Activated gamma-delta T cell (primary cell): ENCODE results near the gene LRRC14B.
"Not testable (repeated sequence)": the region's sequence is repeated elsewhere in the genome, so short reads cannot be mapped to it uniquely, and the experiment has no call there.

Experiments
- DNase-seq: peaks from one replicate; lab custom pipeline; 2025; lab: John Stamatoyannopoulos, UW

Gene LRRC14B

DNA sequence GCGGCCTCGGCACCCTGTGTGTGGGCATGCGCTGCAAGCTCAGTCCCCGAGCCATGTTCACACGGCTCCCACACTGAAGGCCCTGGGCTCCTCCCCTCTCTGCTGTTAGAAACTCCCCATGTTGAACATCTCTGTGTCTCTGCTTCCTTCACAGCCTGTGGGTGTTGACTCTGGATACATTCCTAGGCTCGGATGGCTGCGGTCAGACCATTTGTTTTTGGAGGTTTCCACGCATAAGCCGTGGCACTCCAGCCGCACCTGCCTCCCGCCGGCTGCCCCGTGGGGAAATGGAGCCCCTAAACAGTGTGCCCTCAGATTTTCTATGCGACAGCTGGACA is 31.2 kb upstream of the LRRC14B start:
- no peak for DNase-seq

DNA sequence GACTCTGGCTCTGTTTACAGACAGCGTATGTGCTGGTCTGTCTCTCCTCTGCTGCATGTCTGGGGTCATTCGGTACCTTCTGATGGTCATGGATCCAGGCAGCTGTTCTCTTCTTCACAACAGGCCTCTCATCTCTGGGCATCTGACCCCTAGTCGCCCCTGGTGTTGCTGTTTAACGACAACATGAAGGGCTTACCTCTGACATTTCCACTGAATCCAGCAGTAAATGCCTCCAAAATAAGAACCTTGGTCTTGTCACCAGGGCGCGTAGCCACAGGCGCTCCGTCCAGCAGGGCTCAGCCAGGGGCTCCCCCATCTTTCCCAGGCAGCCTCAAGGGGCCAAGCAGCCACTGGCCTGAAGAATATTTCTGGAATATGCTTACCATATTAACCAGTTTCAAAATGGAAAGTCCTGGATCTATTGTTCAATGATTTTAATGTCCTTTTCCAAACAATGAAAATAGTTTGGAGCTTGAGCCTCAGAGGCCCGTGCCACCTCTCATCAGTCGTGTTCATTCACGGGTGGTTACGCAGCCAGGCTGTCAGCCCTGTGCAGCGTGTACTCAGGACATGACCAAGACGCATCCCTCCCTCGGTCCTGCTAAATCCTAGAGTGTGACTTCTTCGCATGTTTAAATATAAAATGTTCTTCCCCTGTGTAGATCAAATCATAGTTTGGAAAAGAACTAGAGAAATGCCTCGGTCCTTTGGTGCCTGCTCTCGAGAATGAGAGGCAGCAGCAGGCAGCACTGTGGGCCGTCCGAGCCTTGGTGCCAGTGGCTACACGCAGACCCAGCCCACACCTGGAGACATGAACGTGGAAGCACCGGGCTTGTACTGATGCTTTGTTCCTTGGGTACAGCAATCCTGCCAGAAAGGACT is 30.1 kb upstream of the LRRC14B start:
- DNase-seq = no peak

DNA sequence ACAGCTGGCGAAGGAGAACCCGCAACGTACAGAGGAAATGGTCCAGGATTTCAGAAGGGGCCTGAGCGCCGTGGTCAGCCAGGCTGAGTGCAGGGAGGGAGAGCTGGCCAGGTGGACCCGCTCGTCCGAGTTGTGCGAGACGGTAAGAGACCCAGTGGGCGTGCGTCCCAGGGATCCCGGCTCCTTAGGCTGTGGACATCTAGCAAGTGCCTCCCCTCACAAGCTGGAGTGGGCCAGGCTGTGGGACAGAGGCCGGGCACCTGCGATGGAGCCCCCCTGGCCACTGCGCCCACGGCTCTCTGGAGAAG is 29.5 kb upstream of the LRRC14B start:
- DNase-seq = no peak

DNA sequence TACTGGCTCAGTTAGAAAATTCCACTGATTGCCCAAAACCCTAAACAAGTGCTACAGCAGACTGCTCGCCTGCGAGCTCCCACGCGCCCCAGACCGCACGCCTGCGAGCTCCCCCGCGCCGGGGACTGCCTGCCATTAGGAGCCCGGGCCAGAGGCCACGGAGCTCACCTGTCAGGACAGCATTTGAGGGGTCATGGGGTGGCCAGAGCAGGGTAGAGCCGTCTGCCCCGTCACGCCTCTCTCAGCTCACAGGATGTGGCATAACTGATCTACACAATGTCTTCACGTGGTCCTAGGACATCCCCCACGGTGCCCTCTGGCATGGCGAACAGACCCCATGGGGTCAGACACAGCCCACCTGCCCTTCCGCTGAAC is 29.1 kb upstream of the LRRC14B start:
- no peak for DNase-seq

DNA sequence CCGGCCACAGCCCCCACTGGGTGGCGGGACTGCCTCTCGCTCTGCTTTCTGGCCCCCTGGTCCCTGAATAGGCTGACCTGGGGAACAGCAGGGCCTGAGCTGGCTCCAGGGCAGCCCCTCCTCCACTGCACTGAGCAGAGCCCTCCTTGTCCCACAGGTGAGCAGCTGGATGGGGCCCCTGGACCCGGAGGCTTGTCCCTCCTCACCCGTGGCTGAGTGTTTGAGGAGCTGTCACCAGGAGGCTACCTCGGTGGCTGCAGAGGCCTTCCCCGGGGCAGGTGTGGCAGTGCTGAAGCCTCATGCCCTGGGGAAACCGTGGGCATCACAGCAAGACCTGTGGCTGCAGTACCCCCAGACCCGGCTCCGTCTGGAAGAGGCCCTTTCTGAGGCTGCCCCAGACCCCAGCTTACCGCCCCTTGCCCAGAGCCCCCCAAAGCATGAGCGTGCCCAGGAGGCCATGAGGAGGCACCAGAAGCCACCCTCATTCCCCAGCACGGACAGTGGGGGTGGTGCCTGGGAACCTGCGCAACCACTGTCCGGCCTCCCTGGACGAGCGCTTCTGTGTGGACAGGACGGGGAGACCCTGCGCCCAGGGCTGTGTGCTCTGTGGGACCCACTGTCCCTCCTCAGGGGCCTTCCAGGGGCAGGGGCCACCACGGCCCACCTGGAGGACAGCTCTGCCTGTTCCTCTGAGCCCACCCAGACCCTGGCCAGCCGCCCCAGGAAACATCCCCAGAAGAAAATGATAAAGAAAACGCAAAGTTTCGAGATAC is 28.5 kb upstream of the LRRC14B start:
- DNase-seq = no peak

DNA sequence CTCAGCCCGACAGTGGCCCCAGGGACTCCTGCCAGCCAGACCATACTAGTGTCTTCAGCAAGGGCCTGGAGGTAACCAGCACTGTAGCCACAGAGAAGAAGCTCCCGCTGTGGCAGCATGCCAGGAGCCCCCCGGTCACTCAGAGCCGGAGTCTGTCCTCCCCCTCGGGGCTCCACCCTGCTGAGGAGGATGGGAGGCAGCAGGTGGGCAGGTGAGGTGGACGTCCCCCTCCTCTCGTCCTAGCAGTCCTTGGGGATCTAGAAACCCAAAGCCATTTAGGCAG is 28.0 kb upstream of the LRRC14B start:
- no peak for DNase-seq

DNA sequence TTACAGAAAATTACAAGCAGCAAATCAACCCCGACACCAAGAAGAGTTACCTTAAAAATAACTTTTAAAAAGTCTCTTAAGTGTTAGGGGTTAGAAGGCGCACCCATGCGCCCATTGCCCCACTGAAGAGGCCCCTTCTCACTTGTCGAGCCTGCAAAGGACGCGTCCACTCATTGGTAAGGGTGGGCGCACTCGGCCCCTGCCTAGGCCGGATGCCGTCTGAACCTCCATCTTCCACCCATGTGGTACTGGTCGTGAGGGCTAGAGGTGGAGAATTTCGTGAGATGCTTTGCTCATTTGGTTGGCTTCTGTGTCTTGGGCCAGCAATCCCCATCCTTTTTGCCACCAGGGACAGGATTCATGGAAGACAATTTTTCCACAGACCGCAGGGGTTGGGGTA is 27.5 kb upstream of the LRRC14B start:
- no peak for DNase-seq

DNA sequence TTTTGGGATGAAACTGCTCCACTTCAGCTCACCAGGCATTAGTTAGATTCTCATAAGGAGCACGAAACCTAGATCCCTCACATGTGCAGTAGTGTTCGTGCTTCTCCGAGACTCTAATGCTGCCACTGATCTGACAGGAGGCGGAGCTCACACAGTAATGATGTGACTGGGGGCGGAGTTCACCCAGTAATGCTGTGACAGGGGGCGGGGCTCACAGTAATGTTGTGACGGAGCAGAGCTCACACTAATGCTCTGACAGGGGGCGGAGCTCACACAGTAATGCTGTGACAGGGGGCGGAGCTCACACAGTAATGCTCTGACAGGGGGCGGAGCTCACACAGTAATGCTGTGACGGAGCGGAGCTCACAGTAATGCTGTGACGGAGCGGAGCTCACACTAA is 27.1 kb upstream of the LRRC14B start:
- no peak for DNase-seq

DNA sequence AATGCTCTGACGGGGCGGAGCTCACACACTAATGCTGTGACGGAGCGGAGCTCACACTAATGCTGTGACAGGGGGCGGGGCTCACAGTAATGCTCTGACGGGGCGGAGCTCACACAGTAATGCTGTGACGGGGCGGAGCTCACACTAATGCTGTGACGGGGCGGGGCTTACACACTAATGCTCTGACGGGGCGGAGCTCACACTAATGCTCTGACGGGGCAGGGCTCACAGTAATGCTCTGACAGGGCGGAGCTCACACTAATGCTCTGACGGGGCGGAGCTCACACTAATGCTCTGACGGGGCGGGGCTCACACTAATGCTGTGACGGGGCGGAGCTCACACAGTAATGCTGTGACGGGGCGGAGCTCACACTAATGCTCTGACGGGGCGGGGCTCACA is 26.5 kb upstream of the LRRC14B start:
- DNase-seq = not testable (repeated sequence)

DNA sequence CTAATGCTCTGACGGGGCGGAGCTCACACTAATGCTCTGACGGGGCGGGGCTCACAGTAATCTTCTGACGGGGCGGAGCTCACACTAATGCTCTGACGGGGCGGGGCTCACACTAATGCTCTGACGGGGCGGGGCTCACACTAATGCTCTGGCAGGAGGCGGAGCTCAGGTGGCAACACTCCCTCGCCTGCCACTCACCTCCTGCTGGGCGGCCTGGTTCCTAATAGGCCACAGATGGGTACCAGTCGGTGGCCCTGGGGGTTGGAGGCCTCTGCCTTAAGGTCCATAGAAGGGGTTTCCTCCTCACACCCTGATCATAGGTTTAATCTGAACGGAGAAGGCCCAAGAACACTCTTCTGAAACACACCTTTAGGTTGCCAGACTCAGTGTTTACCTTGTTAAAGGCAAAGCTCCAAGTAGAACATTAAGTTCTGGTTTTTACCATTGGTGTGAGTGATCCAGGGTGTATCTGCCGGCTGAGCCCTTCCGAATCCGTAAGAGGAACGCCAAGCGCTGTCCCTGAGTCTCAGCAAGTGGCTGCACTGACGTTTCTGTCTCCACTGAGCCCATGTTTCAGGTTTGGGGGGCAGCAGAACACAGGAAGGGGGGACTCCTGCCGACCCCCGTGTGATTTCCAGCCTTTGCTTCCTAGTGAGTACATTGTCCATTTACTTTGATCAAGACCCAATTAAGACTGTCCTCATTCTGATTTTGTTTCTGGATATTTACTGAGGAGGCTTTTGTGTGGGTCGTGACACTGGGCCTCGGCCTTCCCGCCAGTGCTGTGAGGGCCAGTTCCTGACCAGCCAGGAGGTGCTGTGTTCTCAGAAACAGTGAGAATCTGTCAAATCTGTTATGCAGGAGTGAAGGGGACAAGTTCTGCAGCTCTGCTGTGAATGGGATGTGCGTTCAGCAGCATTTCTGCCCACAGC is 24.6 kb upstream of the LRRC14B start:
- no peak for DNase-seq

DNA sequence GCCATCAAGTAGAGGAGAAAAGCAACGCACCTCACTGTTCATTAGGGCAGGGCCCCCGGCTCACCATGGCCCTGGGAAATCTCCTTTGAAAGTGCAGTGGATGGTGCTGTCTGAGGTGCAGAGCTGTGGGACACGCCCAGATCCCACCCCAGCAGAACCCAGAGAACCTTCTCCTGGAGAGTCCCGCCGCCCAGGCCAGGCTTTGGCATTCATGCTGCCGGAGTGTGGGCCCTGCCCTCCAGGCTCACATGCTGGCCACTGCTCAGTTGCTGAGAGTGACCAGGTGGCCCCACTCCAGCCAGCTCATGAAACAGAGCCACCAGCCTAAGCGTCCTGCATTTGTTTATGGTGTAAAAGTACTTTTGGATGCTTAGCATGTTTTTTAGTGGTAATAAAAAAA is 23.8 kb upstream of the LRRC14B start:
- DNase-seq = no peak

DNA sequence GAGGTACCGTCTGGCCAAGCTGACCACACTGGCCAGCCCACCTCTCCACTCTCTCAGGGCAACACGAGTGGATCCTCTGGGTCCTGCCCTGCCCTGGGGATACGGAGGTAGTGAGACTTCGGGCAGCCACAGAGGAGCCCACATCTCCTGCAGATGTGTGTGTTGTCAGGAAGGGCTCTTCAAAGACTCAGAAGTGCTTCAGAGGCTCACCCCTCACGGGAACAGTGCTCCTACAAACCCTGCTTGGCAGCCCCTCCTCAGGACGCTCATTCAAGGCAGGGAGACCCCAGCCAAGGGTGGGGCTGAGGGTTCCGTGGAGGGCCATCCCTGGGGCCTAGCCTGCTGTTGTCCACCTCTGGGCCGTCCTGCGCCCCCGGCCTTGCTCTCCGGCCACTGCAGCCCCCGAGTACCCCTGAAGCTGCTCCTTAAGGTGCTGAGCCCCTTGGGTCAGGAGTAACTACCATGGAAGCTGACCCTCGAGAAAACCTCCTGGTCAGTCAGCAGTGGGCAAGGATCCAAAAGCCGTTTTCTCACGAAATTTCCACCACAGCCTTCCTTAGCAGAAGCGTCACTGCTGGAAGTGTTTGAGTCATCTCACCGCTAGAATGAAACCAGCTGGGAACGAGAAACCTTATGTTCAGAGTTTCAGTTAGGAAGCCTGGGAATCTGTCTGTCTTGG is 23.2 kb upstream of the LRRC14B start:
- no peak for DNase-seq

DNA sequence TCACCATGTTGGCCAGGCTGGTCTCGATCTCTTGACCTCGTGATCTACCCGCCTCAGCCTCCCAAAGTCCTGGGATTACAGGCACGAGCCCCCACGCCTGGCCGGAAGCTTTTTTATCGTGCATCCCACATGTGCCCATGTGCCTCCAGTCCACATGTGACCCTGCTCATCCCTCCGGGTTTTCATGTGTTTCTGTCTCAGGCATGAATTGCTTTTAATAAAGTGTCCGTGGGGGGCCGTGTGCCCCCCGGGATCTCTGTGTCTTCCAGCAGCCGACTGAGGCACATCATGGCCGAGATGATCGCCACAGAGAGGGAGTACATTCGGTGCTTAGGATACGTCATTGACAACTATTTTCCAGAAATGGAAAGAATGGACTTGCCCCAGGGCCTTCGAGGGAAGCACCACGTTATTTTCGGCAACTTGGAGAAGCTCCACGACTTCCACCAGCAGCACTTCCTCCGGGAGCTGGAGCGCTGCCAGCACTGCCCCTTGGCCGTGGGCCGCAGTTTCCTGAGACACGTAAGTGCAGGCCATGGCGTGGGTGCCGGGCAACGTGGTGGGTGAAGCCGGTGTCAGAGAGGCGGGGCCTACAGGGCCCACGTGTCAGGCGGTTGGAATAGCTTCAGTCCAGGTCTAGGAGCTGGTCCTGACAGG is 22.1 kb upstream of the LRRC14B start:
- no peak for DNase-seq

DNA sequence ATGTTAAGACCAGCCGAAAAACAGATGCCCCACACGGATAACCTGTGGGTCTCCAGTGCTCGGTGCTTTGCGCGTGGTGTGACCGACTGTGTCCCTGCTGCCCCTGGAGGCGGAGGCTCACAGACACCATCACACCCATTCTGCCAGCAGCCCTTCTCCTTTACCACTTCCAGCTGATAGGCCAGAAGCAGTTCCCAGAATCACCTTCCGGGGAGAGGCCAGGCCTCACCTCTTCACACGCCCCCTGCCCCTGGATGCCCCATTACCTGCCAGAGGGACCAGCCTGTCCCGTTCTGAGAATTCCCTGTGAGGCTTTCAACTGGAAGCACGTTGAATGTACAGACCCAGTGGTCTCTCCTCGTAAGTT is 21.6 kb upstream of the LRRC14B start:
- no peak for DNase-seq

DNA sequence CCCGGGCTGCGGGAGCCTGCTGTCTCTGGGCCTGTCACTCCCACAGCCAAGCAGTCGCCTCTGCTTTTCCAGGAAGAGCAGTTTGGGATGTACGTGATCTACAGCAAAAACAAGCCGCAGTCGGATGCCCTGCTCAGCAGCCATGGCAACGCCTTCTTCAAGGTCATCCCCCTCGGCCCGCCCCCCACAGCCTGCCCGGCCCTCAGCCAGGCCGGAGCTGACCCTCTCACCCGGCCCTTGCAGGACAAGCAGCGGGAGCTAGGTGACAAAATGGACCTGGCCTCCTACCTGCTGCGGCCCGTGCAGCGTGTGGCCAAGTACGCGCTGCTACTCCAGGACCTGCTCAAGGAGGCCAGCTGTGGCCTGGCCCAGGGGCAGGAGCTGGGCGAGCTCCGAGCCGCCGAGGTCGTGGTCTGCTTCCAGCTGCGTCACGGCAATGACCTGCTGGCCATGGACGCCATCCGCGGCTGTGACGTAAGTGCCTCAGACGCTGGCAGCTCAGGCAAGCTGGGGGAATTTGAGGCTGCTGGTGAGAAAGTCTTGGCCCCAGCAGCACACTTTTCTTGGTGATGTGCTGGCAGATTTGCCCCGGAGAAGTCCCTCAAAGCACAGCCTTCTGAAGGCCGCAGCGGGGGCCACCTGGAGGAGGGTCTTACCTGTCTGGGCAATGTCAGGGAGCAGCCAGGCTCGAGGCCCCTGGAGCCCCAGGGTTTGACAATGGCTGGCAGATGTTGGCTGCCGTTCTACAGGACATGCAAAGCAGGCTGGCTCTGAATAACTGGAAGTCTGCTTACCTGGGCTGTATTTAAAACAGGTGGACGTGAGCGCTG is 20.1 kb upstream of the LRRC14B start:
- DNase-seq = no peak

DNA sequence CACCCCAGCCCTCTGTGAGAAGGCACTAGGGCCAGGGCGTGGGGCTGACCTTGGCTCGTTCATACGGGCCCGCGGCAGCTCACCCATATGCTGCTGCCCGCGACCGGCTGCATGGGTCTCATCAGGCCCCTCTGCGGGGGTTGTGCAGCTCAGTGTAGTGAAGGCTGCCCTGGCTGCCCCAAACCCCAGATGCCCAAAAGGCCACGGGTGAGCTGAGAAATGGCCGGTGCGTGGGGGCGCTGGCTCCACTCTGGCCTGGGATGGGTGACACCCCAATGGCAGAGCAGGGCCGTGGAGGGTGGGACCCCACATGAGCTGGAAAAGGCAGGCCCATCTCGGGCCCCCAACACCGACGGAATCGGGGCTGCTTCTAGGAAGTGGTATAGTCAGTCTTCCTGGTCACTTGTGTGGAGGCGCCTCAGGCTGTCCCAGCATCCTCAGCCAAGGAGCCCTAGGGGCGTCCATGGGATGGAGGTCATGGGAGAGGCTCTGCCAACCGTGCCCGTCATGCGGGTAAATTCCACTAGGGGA is 19.4 kb upstream of the LRRC14B start:
- no peak for DNase-seq

DNA sequence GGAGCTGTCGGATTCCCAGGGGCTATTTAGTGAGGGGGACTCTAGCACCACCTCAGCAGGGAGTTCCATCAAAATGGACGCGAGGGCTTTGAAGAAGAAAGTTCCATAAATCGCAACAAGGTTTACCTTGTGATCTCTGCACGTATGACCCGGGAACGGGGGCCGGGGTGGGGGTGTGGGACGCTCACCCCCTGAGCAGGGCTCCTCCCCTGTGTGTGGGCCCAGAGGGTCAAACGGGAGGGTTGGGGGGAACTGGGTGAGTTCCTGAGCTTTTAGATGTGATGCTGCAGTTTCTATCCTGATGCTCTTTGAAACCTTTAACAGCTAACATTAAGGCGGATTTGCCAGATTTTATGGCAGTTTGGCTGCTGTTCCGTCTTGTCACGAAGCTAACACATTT is 18.9 kb upstream of the LRRC14B start:
- DNase-seq = no peak

DNA sequence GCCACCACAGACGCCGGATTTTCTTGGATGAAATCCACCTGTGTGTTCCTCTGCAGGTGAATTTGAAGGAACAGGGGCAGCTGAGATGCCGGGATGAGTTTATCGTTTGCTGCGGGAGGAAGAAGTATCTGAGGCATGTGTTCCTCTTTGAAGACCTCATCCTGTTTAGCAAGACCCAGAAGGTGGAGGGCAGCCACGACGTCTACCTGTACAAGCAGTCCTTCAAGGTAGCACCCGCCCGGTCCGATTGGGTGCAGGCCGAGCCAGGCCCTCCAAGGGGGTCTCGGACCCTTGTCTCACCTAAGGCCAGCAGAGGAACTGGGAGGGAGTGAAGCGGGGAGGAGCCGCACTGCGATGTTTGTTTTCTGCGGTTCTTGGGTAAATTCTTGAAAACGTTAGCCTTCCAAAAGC is 18.4 kb upstream of the LRRC14B start:
- DNase-seq = no peak

DNA sequence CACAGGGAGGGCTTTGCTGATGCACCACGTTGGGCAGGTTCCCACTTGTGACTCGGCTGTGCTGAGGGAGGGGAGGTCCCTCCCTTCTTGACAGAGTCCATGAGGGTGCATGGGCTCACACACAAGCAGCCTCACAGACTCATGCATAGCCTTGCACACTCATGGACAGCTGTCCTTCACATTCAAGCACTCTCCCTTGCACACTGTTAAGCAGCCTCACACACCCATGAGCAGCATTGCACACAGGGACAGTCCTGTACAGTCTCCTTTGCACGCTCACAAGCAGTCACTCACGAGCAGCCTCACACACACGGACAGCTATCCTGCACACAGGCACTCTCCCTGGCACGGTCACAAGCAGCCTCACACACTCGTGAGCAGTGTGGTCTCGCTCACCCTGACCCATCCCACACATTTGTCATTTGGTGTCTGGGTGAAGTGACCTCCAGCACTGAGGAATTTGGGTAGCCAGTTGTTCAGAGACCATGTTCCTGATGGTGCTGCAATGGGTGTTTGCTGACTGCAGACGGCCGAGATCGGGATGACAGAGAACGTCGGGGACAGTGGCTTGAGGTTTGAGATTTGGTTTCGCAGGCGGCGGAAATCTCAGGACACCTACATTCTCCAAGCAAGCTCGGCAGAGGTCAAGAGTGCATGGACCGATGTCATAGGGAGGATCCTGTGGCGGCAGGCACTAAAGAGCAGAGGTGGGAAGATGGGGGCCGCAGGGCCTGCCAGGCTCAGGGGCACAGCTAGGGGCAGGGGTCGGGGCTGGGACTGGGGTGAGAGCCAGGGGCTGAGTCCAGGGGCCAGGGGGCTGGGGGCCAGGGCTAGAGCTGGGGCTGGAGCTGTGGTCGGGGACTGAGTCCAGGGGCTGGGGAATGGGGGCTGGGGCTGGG is 17.7 kb upstream of the LRRC14B start:
- no peak for DNase-seq

DNA sequence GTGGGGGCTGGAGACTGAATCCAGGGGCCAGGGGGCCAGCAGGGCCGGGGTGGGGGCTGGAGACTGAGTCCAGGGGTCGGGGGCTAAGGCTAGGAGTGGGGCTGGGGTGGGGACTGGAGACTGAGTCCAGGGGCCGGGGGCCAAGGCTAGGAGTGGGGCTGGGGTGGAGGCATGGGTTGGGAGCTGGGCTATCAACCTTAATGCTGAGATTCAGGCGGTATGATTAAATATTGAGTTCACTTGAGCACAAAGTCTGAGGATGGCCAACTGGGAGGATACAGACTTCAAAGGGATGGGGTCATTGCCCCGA is 17.0 kb upstream of the LRRC14B start:
- DNase-seq = no peak
